Measurements from ENCODE around the gene ASCC1.
A peak's percentile ranks its signal among the peaks of the same experiment; 100 is the strongest.

Gene ASCC1

GRCh38 chr10:72081210-72081609, 134.9 kb downstream of the ASCC1 start:
- DNase-seq, result no peak

GRCh38 chr10:72080042-72080975, 135.8 kb downstream of the ASCC1 start:
- DNase-seq, result no peak

- peak in 2 of 4 experiments; percentile 41 to 54 for DNase-seq
Measured at GRCh38 chr10:72079356-72079755, 136.7 kb downstream of the ASCC1 start.

GRCh38 chr10:72077275-72077990, 138.6 kb downstream of the ASCC1 start:
- no peak for DNase-seq

- DNase-seq, result no peak
Measured at GRCh38 chr10:72076756-72077155, 139.3 kb downstream of the ASCC1 start.

GRCh38 chr10:72075376-72076115, 140.5 kb downstream of the ASCC1 start:
- no peak for DNase-seq

DNA sequence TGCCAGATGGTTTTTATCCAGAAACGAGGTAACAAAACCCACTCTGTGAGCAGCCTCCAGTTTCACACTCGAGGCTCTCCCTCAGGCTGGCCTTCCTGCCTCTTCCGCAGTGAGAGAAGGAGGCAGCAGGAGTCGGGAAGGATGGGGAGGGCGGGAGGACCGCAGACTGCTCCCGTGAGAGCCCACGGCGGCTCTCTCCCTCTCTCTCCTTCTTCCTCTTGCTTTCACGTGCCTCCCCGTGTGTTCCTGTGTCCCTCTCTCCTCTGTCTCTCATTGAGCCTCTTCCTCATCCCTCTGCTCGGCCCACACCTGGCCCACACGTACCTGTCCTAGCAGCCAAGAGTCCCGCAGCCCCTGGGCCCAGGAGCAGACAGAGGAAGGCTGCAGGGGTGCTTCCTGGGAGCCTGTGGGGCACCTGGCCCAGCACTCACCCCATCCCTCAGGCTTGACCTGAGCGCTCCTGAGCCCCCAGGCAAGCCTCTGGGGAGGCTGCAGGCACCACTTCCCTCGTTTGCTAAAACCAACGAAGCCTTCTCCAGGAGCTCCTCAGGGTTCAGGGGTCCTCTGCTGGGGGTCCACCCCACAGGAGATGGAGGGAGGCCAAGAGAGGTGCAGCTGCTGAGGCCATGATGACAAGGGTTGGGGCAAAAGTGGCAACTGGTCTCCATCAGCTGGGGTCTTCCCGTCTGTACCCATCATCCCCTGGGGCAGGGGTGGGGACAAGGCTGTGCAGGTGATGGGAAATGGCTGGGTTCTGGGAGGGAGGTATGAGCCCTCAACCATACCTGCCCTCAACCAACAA, 141.3 kb downstream of the ASCC1 start:
- DNase-seq, result no peak

DNA sequence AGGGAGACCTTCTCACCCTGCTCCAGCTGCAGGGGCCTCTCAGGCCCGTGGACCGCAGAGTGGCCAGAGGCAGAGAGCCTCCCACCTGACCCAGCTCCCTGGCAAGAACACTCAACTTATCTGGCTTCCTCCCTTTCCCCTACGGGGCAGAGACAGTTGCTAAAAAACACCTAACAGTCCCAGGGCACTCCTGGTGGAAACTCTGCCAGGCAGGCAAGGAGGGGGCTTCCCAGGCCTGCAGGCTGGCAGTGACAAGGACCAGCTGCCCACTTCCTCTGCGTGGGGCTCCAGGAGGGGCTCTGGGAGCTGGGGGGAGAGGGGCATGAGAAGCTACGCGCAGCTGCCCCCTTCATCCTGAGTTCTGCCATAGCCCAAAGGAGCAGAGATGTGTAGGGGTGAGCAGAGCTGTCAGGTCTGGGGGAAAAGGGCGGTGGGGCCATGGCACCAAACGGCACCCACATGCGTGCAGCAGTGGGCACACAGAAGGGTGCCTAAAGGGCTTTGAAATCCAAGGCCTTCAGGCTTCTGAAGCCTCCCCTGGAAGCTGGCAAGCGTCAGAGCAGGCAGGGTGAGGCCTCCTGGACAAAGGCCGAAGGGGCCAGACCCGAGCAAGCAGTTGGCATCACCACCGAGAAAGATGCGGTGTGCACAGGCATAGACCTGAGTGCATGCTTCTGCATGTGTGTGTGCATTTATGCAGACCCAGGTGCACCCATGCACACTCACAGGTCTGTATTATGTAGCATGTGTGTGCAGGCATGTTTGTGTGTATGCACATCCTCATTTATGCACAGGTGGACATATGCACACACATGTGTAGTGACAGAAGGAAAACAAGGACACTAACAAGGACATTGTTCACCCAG, 142.1 kb downstream of the ASCC1 start:
- no peak for DNase-seq

DNA sequence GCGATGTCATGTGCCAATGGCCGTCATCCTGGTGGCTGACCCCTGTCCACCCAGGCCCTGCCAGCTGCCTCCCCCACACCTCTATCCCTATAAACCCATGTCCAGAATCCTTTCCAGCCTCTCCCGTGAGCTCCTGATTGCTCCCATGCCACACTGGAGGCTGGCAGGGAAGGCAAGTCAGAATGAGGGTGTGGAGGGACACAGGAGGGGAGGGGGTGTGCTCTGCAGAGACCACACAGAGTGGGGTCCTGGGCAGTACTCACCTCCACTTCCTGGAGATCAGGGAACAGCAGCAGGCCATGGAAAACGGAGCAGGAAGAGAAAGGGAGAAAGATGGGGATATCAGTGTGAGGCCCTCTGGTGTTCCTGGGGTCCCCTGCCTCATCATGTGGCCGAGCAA, 143.4 kb downstream of the ASCC1 start:
- no peak for DNase-seq

- no peak for DNase-seq
Measured at GRCh38 chr10:72072046-72072445, 144.0 kb downstream of the ASCC1 start.

GRCh38 chr10:72069751-72070526, 146.1 kb downstream of the ASCC1 start:
- DNase-seq, result no peak

- no peak for DNase-seq
Measured at GRCh38 chr10:72068901-72069446, 147.1 kb downstream of the ASCC1 start.

DNA sequence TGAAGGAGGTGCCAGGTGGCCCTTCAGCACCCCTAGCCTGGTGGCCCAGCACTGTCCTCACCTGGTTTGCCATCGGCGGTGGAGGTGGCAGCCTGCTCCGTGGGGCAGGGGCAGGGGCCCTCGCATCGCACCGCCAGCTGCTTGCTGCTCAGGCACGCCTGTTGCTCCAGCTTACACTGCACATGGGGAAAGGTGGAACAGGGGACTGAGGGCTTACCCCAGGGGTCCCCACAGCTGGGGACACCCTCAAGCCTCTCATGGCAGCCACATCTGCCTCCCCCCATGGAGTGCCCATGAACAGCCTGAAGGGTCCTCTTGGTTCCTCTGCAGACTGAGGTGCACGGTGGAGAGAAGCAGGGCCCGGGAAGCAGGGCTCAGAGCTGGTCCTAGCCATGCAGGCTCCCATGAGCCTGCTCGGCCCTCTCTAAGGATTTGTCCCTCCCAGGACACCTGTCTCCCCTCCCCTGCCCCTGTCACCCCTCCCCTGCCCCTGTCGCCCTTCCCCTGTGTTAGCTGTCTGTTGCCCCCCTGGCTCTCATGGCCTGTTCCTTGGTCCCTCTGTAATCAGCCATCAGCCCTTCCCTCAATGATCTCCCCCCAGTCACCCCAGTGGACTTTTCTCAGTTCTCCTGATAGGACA, 147.8 kb downstream of the ASCC1 start:
- no peak for DNase-seq

- DNase-seq, result no peak
Measured at GRCh38 chr10:72067463-72068125, 148.5 kb downstream of the ASCC1 start.

GRCh38 chr10:72066318-72067284, 149.5 kb downstream of the ASCC1 start:
- no peak for DNase-seq

- no peak for DNase-seq
Measured at GRCh38 chr10:72065439-72066025, 150.5 kb downstream of the ASCC1 start.

- no peak for DNase-seq
Measured at GRCh38 chr10:72063703-72064391, 152.2 kb downstream of the ASCC1 start.

Data from activated CD4-positive, CD25-positive, alpha-beta regulatory T cell (primary cell).